AG09309 (cell line): ENCODE measurements around the gene IFNAR1.
"Not testable (repeated sequence)": the region's sequence is repeated elsewhere in the genome, so short reads cannot be mapped to it uniquely, and the experiment has no call there.

Experiments used
- DNase-seq: peaks from one replicate; pipeline ENCODE4 v3.0.0-alpha.2; 2010; ENCODE audit warnings: low read depth
- H3K4me3 ChIP-seq: 2 replicates; pipeline ENCODE4 v1.5.1; 2011; ENCODE audit warnings: mild to moderate bottlenecking, low read depth, low read length, moderate library complexity; ENCODE audit not compliant: control insufficient read depth
- CTCF ChIP-seq: IDR thresholded peaks from 2 replicates; pipeline ENCODE4 v1.5.1; 2011; ENCODE audit warnings: mild to moderate bottlenecking, low read depth, low read length, inconsistent platforms; ENCODE audit not compliant: insufficient read depth, control insufficient read depth; ENCODE audit errors: missing control alignments

The IFNAR1 gene

GRCh38 chr21:33355996-33356395 lies 31.2 kb downstream of the IFNAR1 start:
- H3K4me3 ChIP-seq, result no peak overlapping the region
- TF ChIP-seq CTCF, result no peak
- DNase-seq, result no peak

- H3K4me3 ChIP-seq, result no peak overlapping the region
- DNase-seq, result no peak
- no peak for TF ChIP-seq CTCF
These were observed 32.4 kb downstream of the IFNAR1 start for GRCh38 chr21:33357177-33357576.

GRCh38 chr21:33359446-33359845 lies 34.7 kb downstream of the IFNAR1 start:
- TF ChIP-seq CTCF, result no peak

GRCh38 chr21:33360281-33360680 lies 35.5 kb downstream of the IFNAR1 start:
- no peak for DNase-seq
- TF ChIP-seq CTCF, result no peak
- no peak overlapping the region for H3K4me3 ChIP-seq

More at GRCh38 chr21:33359446-33359845, 34.7 kb downstream of the IFNAR1 start:
- no peak for DNase-seq
- H3K4me3 ChIP-seq, result no peak overlapping the region

- no peak overlapping the region for H3K4me3 ChIP-seq
- peak; percentile 91 for TF ChIP-seq CTCF
- peak; percentile 62 for DNase-seq
These were observed 36.3 kb downstream of the IFNAR1 start for GRCh38 chr21:33360881-33361602.

GRCh38 chr21:33362044-33362555 lies 37.3 kb downstream of the IFNAR1 start:
- no peak overlapping the region for H3K4me3 ChIP-seq
- DNase-seq, result no peak
- TF ChIP-seq CTCF, result no peak

- DNase-seq, result not testable (repeated sequence)
These were observed 39.3 kb downstream of the IFNAR1 start for GRCh38 chr21:33363911-33364609.

More at GRCh38 chr21:33363911-33364609, 39.3 kb downstream of the IFNAR1 start:
- not testable (repeated sequence) for H3K4me3 ChIP-seq
